Islet precursor cell (in vitro differentiated cells): Measurements from ENCODE around the gene FAM9C.
"Not testable (repeated sequence)": the region's sequence is repeated elsewhere in the genome, so short reads cannot be mapped to it uniquely, and the experiment has no call there.

Source experiments
- DNase-seq: peaks from one replicate; pipeline ENCODE4 v3.0.0-alpha.2; 2018

The FAM9C gene

GRCh38 chrX:13044441-13044840 lies at the start of gene FAM9C:
Gene FAM9C (minus strand): TSS chrX:13044620. CDS start chrX:13043789, 831 bp downstream.
- no peak for DNase-seq

- DNase-seq: no peak
Observed at GRCh38 chrX:13093529-13094140, 49.2 kb upstream of the FAM9C start.

- DNase-seq: no peak
Observed at GRCh38 chrX:13092455-13092941, 48.1 kb upstream of the FAM9C start.

GRCh38 chrX:13091111-13091765 lies 46.8 kb upstream of the FAM9C start:
- DNase-seq: no peak

GRCh38 chrX:13090339-13091110 lies 46.1 kb upstream of the FAM9C start:
- peak; percentile 68 for DNase-seq

- no peak for DNase-seq
Observed at GRCh38 chrX:13090027-13090338, 45.6 kb upstream of the FAM9C start.

GRCh38 chrX:13088156-13088487 lies 43.7 kb upstream of the FAM9C start:
- no peak for DNase-seq

- no peak for DNase-seq
Observed at GRCh38 chrX:13087322-13088155, 43.1 kb upstream of the FAM9C start.

- DNase-seq: not testable (repeated sequence)
Observed at GRCh38 chrX:13086793-13087321, 42.4 kb upstream of the FAM9C start.

- no peak for DNase-seq
Observed at GRCh38 chrX:13086076-13086475, 41.7 kb upstream of the FAM9C start.

GRCh38 chrX:13085526-13085925 lies 41.1 kb upstream of the FAM9C start:
- no peak for DNase-seq

GRCh38 chrX:13084611-13085010 lies 40.2 kb upstream of the FAM9C start:
- no peak for DNase-seq

GRCh38 chrX:13083755-13084326 lies 39.4 kb upstream of the FAM9C start:
- not testable (repeated sequence) for DNase-seq

- peak; percentile 62 for DNase-seq
Observed at GRCh38 chrX:13082206-13083065, 38.0 kb upstream of the FAM9C start.

- DNase-seq: no peak
Observed at GRCh38 chrX:13081395-13082205, 37.2 kb upstream of the FAM9C start.

GRCh38 chrX:13080128-13080795 lies 35.8 kb upstream of the FAM9C start:
- DNase-seq: no peak

- DNase-seq: peak; percentile 86
Observed at GRCh38 chrX:13078739-13079444, 34.5 kb upstream of the FAM9C start.

GRCh38 chrX:13077168-13077567 lies 32.7 kb upstream of the FAM9C start:
- DNase-seq: no peak
